Measurements from ENCODE around the gene ETV7. TPM values are rescaled to one million over a fixed set of nuclear protein-coding genes. Genes with fewer than 3 reads are reported as not detected.

Gene ETV7
- total and polyA plus RNA-seq, 2 donors (not counting 1 experiment from before 2014, with no cell fraction given) = 0.40 to 1.5 TPM

GRCh38 chr6:36322591-36322990 lies 64.9 kb downstream of the ETV7 start:
- Histone ChIP-seq H3K9me3 (ENCODE audit: control insufficient read depth, insufficient read depth, low read depth, low read length) (no peaks in the 10 kb centered on the region), H3K9ac (ENCODE audit: insufficient read depth, low read length) (no peak overlapping the region)
- no peak for TF ChIP-seq CTCF (conservative IDR thresholded peaks at IDR 0.05 in 1 of 2, IDR thresholded peaks at IDR 0.05 in 1 of 2; ENCODE audit: low read depth in 1 of 2, low read length in 2 of 2)
- TF ChIP-seq EZH2 (IDR thresholded peaks at IDR 0.05; ENCODE audit: low read length, missing control alignments) = no peak

GRCh38 chr6:36320475-36320874 lies 67.0 kb downstream of the ETV7 start:
- Histone ChIP-seq H3K4me2 (ENCODE audit: extremely low read depth, insufficient read depth, low read length) (no peak overlapping the region), H3K9ac (ENCODE audit: insufficient read depth, low read length) (no peak overlapping the region), H2AFZ (ENCODE audit: low read length) (no peak overlapping the region), H3K27me3 (ENCODE audit: control insufficient read depth, insufficient read depth, low read length) (peaks cover 8% of the 10 kb centered on the region), H3K4me1 (ENCODE audit: control insufficient read depth, extremely low read depth, insufficient read depth, low read length) (no peaks in the 10 kb centered on the region), H4K20me1 (ENCODE audit: control insufficient read depth, extremely low read depth, insufficient read depth, low read length) (no peaks in the 10 kb centered on the region), H3K27ac (ENCODE audit: insufficient read depth, low read length) (no peak overlapping the region), H3K36me3 (ENCODE audit: control insufficient read depth, insufficient read depth, low read length) (no peaks in the 10 kb centered on the region), H3K4me3 (replicated peaks in 1 of 4; ENCODE audit: control extremely low read depth in 1 of 4, insufficient read depth in 1 of 4, low read depth in 3 of 4, low read length in 4 of 4) (no peak overlapping the region), H3K79me2 (ENCODE audit: control insufficient read depth, insufficient read depth, low read length) (no peaks in the 10 kb centered on the region), H3K9me3 (ENCODE audit: control insufficient read depth, insufficient read depth, low read depth, low read length) (no peaks in the 10 kb centered on the region)
- TF ChIP-seq EZH2 (IDR thresholded peaks at IDR 0.05; ENCODE audit: low read length, missing control alignments) (no peak), CTCF (conservative IDR thresholded peaks at IDR 0.05 in 1 of 2, IDR thresholded peaks at IDR 0.05 in 1 of 2; ENCODE audit: low read depth in 1 of 2, low read length in 2 of 2) (no peak)
- no peak for DNase-seq (ENCODE audit: low read depth in 2 of 2)

More at GRCh38 chr6:36322591-36322990, 64.9 kb downstream of the ETV7 start:
- Histone ChIP-seq H3K27ac (ENCODE audit: insufficient read depth, low read length) (no peak overlapping the region), H3K4me2 (ENCODE audit: extremely low read depth, insufficient read depth, low read length) (no peak overlapping the region), H3K79me2 (ENCODE audit: control insufficient read depth, insufficient read depth, low read length) (no peaks in the 10 kb centered on the region), H4K20me1 (ENCODE audit: control insufficient read depth, extremely low read depth, insufficient read depth, low read length) (no peaks in the 10 kb centered on the region), H3K4me3 (replicated peaks in 1 of 4; ENCODE audit: control extremely low read depth in 1 of 4, insufficient read depth in 1 of 4, low read depth in 3 of 4, low read length in 4 of 4) (no peak overlapping the region), H3K4me1 (ENCODE audit: control insufficient read depth, extremely low read depth, insufficient read depth, low read length) (no peaks in the 10 kb centered on the region), H3K27me3 (ENCODE audit: control insufficient read depth, insufficient read depth, low read length) (peaks cover 18% of the 10 kb centered on the region), H3K36me3 (ENCODE audit: control insufficient read depth, insufficient read depth, low read length) (no peaks in the 10 kb centered on the region), H2AFZ (ENCODE audit: low read length) (no peak overlapping the region)
- DNase-seq (ENCODE audit: low read depth in 2 of 2) = no peak

- Histone ChIP-seq H3K27me3 (ENCODE audit: control insufficient read depth, insufficient read depth, low read length) (peaks cover 5% of the 10 kb centered on the region), H2AFZ (ENCODE audit: low read length) (no peak overlapping the region), H3K4me2 (ENCODE audit: extremely low read depth, insufficient read depth, low read length) (no peak overlapping the region), H4K20me1 (ENCODE audit: control insufficient read depth, extremely low read depth, insufficient read depth, low read length) (no peaks in the 10 kb centered on the region), H3K9ac (ENCODE audit: insufficient read depth, low read length) (no peak overlapping the region), H3K79me2 (ENCODE audit: control insufficient read depth, insufficient read depth, low read length) (no peaks in the 10 kb centered on the region), H3K4me3 (replicated peaks in 1 of 4; ENCODE audit: control extremely low read depth in 1 of 4, insufficient read depth in 1 of 4, low read depth in 3 of 4, low read length in 4 of 4) (no peak overlapping the region), H3K36me3 (ENCODE audit: control insufficient read depth, insufficient read depth, low read length) (no peaks in the 10 kb centered on the region), H3K27ac (ENCODE audit: insufficient read depth, low read length) (no peak overlapping the region), H3K4me1 (ENCODE audit: control insufficient read depth, extremely low read depth, insufficient read depth, low read length) (no peaks in the 10 kb centered on the region), H3K9me3 (ENCODE audit: control insufficient read depth, insufficient read depth, low read depth, low read length) (no peaks in the 10 kb centered on the region)
- TF ChIP-seq EZH2 (IDR thresholded peaks at IDR 0.05; ENCODE audit: low read length, missing control alignments) = no peak
- TF ChIP-seq CTCF (conservative IDR thresholded peaks at IDR 0.05 in 1 of 2, IDR thresholded peaks at IDR 0.05 in 1 of 2; ENCODE audit: low read depth in 1 of 2, low read length in 2 of 2) = no peak
- no peak for DNase-seq (ENCODE audit: low read depth in 2 of 2)
Measured at GRCh38 chr6:36319821-36320220, 67.6 kb downstream of the ETV7 start.

Data from fibroblast of lung (primary cell).